ENCODE results near the gene HOXB6.

Gene HOXB6

GRCh38 chr17:48646183-48647102, 41.7 kb upstream of the HOXB6 start:
- H2BK12ac ChIP-seq (ENCODE audit: low read length), result no peak overlapping the region
- no peak overlapping the region for H2BK5ac ChIP-seq (ENCODE audit: low read length)
- H3K4me2 ChIP-seq (ENCODE audit: insufficient read depth, low read length, poor library complexity, severe bottlenecking), result no peak overlapping the region
- no peak overlapping the region for H3K4me3 ChIP-seq (ENCODE audit: low read length in 2 of 2)
- no peak overlapping the region for H3K18ac ChIP-seq (ENCODE audit: low read length)
- H3K23ac ChIP-seq (ENCODE audit: low read depth, low read length, poor library complexity), result peak overlapping the region; percentile 90
- H3K36me3 ChIP-seq (replicated peaks in 1 of 2; ENCODE audit: control insufficient read depth in 2 of 2, insufficient read depth in 2 of 2, low read length in 2 of 2), result no peaks in the 10 kb centered on the region
- peaks cover 2 to 3% of the 10 kb centered on the region in 2 donors for H3K9me3 ChIP-seq (replicated peaks in 1 of 2; ENCODE audit: control insufficient read depth in 2 of 2, insufficient read depth in 1 of 2, low read depth in 1 of 2, low read length in 2 of 2)
- no peak overlapping the region for H4K91ac ChIP-seq (ENCODE audit: low read depth, low read length, poor library complexity)
- H3K27ac ChIP-seq (replicated peaks; ENCODE audit: low read length), result no peak overlapping the region
- H2BK15ac ChIP-seq (ENCODE audit: low read length), result no peak overlapping the region
- peak overlapping the region; percentile 17 for H3K14ac ChIP-seq (ENCODE audit: low read length)
- H2BK120ac ChIP-seq (ENCODE audit: low read depth, low read length), result no peak overlapping the region
- DNase-seq (ENCODE audit: low spot score), result no peak
- H2AFZ ChIP-seq (ENCODE audit: low read length), result peak overlapping the region; percentile 35
- H3K27me3 ChIP-seq (ENCODE audit: control insufficient read depth in 3 of 3, insufficient read depth in 3 of 3, low read depth in 1 of 3, low read length in 3 of 3), result peaks cover 45 to 85% (median 79%) of the 10 kb centered on the region in 3 experiments
- H2AK5ac ChIP-seq (ENCODE audit: low read depth, low read length), result no peak overlapping the region
- no peak overlapping the region for H3K9ac ChIP-seq (ENCODE audit: low read depth, low read length, poor library complexity)
- no peak overlapping the region for H3K4ac ChIP-seq (ENCODE audit: low read length)
- H3K4me1 ChIP-seq (ENCODE audit: control insufficient read depth in 2 of 2, insufficient read depth in 1 of 2, low read depth in 1 of 2, low read length in 2 of 2), result no peaks in the 10 kb centered on the region
- no CpG with 5 or more reads among the region's 80 CpGs for WGBS, 2 donors (ENCODE audit: extremely low coverage in 2 of 2, insufficient read length in 2 of 2, insufficient replicate concordance in 1 of 2)
- no peaks in the 10 kb centered on the region for H3K79me1 ChIP-seq (ENCODE audit: low read depth, low read length)
- no peak overlapping the region for H4K8ac ChIP-seq (ENCODE audit: low read depth, low read length)

GRCh38 chr17:48645639-48646182, 40.9 kb upstream of the HOXB6 start:
- DNase-seq (ENCODE audit: low spot score), result no peak
- no CpG with 5 or more reads among the region's 14 CpGs for WGBS, 2 donors (ENCODE audit: extremely low coverage in 2 of 2, insufficient read length in 2 of 2, insufficient replicate concordance in 1 of 2)

GRCh38 chr17:48644910-48645557, 40.2 kb upstream of the HOXB6 start:
- Histone ChIP-seq H2BK120ac (ENCODE audit: low read depth, low read length) (no peak overlapping the region), H3K4me1 (ENCODE audit: control insufficient read depth in 2 of 2, insufficient read depth in 1 of 2, low read depth in 1 of 2, low read length in 2 of 2) (no peaks in the 10 kb centered on the region), H3K4me2 (ENCODE audit: insufficient read depth, low read length, poor library complexity, severe bottlenecking) (no peak overlapping the region), H3K9ac (ENCODE audit: low read depth, low read length, poor library complexity) (no peak overlapping the region), H2AFZ (ENCODE audit: low read length) (no peak overlapping the region), H2BK5ac (ENCODE audit: low read length) (no peak overlapping the region), H3K27me3 (ENCODE audit: control insufficient read depth in 3 of 3, insufficient read depth in 3 of 3, low read depth in 1 of 3, low read length in 3 of 3) (peaks cover 53 to 96% (median 91%) of the 10 kb centered on the region in 3 experiments), H3K27ac (replicated peaks; ENCODE audit: low read length) (no peak overlapping the region), H4K8ac (ENCODE audit: low read depth, low read length) (no peak overlapping the region), H4K91ac (ENCODE audit: low read depth, low read length, poor library complexity) (no peak overlapping the region), H2BK12ac (ENCODE audit: low read length) (no peak overlapping the region), H2AK5ac (ENCODE audit: low read depth, low read length) (no peak overlapping the region), H2BK15ac (ENCODE audit: low read length) (no peak overlapping the region), H3K23ac (ENCODE audit: low read depth, low read length, poor library complexity) (no peak overlapping the region), H3K14ac (ENCODE audit: low read length) (no peak overlapping the region), H3K18ac (ENCODE audit: low read length) (no peak overlapping the region), H3K4ac (ENCODE audit: low read length) (no peak overlapping the region), H3K9me3 (replicated peaks in 1 of 2; ENCODE audit: control insufficient read depth in 2 of 2, insufficient read depth in 1 of 2, low read depth in 1 of 2, low read length in 2 of 2) (peaks cover 2 to 3% of the 10 kb centered on the region in 2 donors), H3K4me3 (ENCODE audit: low read length in 2 of 2) (no peak overlapping the region), H3K36me3 (replicated peaks in 1 of 2; ENCODE audit: control insufficient read depth in 2 of 2, insufficient read depth in 2 of 2, low read length in 2 of 2) (no peaks in the 10 kb centered on the region), H3K79me1 (ENCODE audit: low read depth, low read length) (no peaks in the 10 kb centered on the region)
- DNase-seq (ENCODE audit: low spot score), result no peak
- no CpG with 5 or more reads among the region's 6 CpGs for WGBS, 2 donors (ENCODE audit: extremely low coverage in 2 of 2, insufficient read length in 2 of 2, insufficient replicate concordance in 1 of 2)

More at GRCh38 chr17:48645639-48646182, 40.9 kb upstream of the HOXB6 start:
- no peak overlapping the region for H2AK5ac ChIP-seq (ENCODE audit: low read depth, low read length)
- no peak overlapping the region for H2BK12ac ChIP-seq (ENCODE audit: low read length)
- no peak overlapping the region for H3K4me2 ChIP-seq (ENCODE audit: insufficient read depth, low read length, poor library complexity, severe bottlenecking)
- no peak overlapping the region for H2BK15ac ChIP-seq (ENCODE audit: low read length)
- H3K18ac ChIP-seq (ENCODE audit: low read length), result no peak overlapping the region
- no peak overlapping the region for H3K27ac ChIP-seq (replicated peaks; ENCODE audit: low read length)
- peaks cover 2 to 3% of the 10 kb centered on the region in 2 donors for H3K9me3 ChIP-seq (replicated peaks in 1 of 2; ENCODE audit: control insufficient read depth in 2 of 2, insufficient read depth in 1 of 2, low read depth in 1 of 2, low read length in 2 of 2)
- no peak overlapping the region for H2BK120ac ChIP-seq (ENCODE audit: low read depth, low read length)
- H3K79me1 ChIP-seq (ENCODE audit: low read depth, low read length), result no peaks in the 10 kb centered on the region
- peaks cover 51 to 92% (median 86%) of the 10 kb centered on the region in 3 experiments for H3K27me3 ChIP-seq (ENCODE audit: control insufficient read depth in 3 of 3, insufficient read depth in 3 of 3, low read depth in 1 of 3, low read length in 3 of 3)
- no peak overlapping the region for H2AFZ ChIP-seq (ENCODE audit: low read length)
- H3K23ac ChIP-seq (ENCODE audit: low read depth, low read length, poor library complexity), result peak overlapping the region; percentile 90
- H3K4me3 ChIP-seq (ENCODE audit: low read length in 2 of 2), result no peak overlapping the region
- no peak overlapping the region for H3K4ac ChIP-seq (ENCODE audit: low read length)
- H3K36me3 ChIP-seq (replicated peaks in 1 of 2; ENCODE audit: control insufficient read depth in 2 of 2, insufficient read depth in 2 of 2, low read length in 2 of 2), result no peaks in the 10 kb centered on the region
- H4K8ac ChIP-seq (ENCODE audit: low read depth, low read length), result no peak overlapping the region
- H3K4me1 ChIP-seq (ENCODE audit: control insufficient read depth in 2 of 2, insufficient read depth in 1 of 2, low read depth in 1 of 2, low read length in 2 of 2), result no peaks in the 10 kb centered on the region
- no peak overlapping the region for H4K91ac ChIP-seq (ENCODE audit: low read depth, low read length, poor library complexity)
- H3K9ac ChIP-seq (ENCODE audit: low read depth, low read length, poor library complexity), result no peak overlapping the region
- no peak overlapping the region for H3K14ac ChIP-seq (ENCODE audit: low read length)
- H2BK5ac ChIP-seq (ENCODE audit: low read length), result no peak overlapping the region

GRCh38 chr17:48644159-48644558, 39.4 kb upstream of the HOXB6 start:
- Histone ChIP-seq H4K91ac (ENCODE audit: low read depth, low read length, poor library complexity) (no peak overlapping the region), H2AK5ac (ENCODE audit: low read depth, low read length) (no peak overlapping the region), H3K9me3 (replicated peaks in 1 of 2; ENCODE audit: control insufficient read depth in 2 of 2, insufficient read depth in 1 of 2, low read depth in 1 of 2, low read length in 2 of 2) (peaks cover 2 to 3% of the 10 kb centered on the region in 2 donors), H2BK15ac (ENCODE audit: low read length) (no peak overlapping the region), H2AFZ (ENCODE audit: low read length) (no peak overlapping the region), H3K4ac (ENCODE audit: low read length) (no peak overlapping the region), H2BK5ac (ENCODE audit: low read length) (no peak overlapping the region), H3K4me2 (ENCODE audit: insufficient read depth, low read length, poor library complexity, severe bottlenecking) (no peak overlapping the region), H3K9ac (ENCODE audit: low read depth, low read length, poor library complexity) (no peak overlapping the region), H2BK12ac (ENCODE audit: low read length) (no peak overlapping the region), H3K4me1 (ENCODE audit: control insufficient read depth in 2 of 2, insufficient read depth in 1 of 2, low read depth in 1 of 2, low read length in 2 of 2) (no peaks in the 10 kb centered on the region), H3K36me3 (replicated peaks in 1 of 2; ENCODE audit: control insufficient read depth in 2 of 2, insufficient read depth in 2 of 2, low read length in 2 of 2) (no peaks in the 10 kb centered on the region), H3K4me3 (ENCODE audit: low read length in 2 of 2) (no peak overlapping the region), H4K8ac (ENCODE audit: low read depth, low read length) (no peak overlapping the region), H3K79me1 (ENCODE audit: low read depth, low read length) (no peaks in the 10 kb centered on the region), H3K23ac (ENCODE audit: low read depth, low read length, poor library complexity) (no peak overlapping the region), H3K27ac (replicated peaks; ENCODE audit: low read length) (no peak overlapping the region), H3K14ac (ENCODE audit: low read length) (no peak overlapping the region), H2BK120ac (ENCODE audit: low read depth, low read length) (no peak overlapping the region), H3K27me3 (ENCODE audit: control insufficient read depth in 3 of 3, insufficient read depth in 3 of 3, low read depth in 1 of 3, low read length in 3 of 3) (peaks cover 56 to 96% (median 96%) of the 10 kb centered on the region in 3 experiments), H3K18ac (ENCODE audit: low read length) (no peak overlapping the region)
- no CpG with 5 or more reads among the region's 1 CpG for WGBS, 2 donors (ENCODE audit: extremely low coverage in 2 of 2, insufficient read length in 2 of 2, insufficient replicate concordance in 1 of 2)
- DNase-seq (ENCODE audit: low spot score), result no peak

All from neuronal stem cell (in vitro differentiated cells).